ENCODE data around the gene METTL2B.
"Not testable (repeated sequence)": the region's sequence is repeated elsewhere in the genome, so short reads cannot be mapped to it uniquely, and the experiment has no call there.

Gene METTL2B

DNA sequence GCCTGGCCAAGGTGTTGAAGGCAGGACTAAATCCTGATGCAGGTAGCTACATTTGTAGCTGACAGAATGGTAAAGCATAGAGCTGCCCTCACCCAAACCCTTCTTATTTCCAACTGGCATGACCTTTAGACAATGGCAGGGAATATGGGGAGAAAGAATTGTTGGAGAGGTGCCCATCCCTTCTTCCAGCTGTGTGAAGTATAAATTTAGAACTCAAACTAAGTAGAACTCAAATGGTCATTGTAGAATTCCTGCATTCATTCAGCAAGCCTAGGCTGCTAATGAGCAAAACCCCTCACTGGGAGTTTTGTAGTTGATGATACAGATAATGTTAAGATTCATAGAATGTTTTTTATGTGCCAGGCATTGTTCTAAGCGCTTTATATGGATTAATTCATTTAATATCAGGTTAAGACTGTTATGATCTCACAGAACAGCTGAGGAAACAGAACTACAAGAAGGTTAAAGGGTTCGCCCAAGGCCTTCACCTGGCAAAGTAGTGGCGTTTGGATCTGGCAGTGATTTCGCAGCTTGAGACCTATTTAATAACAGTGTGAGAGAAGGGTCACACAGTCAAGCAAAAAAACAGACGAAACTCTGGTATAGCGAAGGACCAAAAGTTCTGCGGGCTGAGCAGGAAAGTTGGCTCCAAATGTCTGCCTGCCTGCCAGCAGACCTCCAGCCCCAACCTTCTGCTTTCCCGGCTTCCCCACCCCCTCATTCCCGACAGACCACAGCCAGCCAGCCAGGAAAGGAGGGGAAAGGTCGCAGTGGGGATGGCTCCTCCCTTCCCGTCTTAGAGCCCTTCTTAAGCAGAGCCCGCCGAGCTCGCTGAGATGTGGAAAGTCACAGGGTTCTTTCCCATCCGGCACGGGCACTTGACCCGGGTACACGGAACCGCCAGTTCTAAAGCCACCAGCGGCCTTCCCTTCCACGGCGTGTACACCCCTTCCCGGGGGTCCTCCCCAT is 22.4 kb upstream of the METTL2B start:
- DNase-seq = peak; percentile 94
- H3K4me1 ChIP-seq = peaks cover 16% of the 10 kb centered on the region

DNA sequence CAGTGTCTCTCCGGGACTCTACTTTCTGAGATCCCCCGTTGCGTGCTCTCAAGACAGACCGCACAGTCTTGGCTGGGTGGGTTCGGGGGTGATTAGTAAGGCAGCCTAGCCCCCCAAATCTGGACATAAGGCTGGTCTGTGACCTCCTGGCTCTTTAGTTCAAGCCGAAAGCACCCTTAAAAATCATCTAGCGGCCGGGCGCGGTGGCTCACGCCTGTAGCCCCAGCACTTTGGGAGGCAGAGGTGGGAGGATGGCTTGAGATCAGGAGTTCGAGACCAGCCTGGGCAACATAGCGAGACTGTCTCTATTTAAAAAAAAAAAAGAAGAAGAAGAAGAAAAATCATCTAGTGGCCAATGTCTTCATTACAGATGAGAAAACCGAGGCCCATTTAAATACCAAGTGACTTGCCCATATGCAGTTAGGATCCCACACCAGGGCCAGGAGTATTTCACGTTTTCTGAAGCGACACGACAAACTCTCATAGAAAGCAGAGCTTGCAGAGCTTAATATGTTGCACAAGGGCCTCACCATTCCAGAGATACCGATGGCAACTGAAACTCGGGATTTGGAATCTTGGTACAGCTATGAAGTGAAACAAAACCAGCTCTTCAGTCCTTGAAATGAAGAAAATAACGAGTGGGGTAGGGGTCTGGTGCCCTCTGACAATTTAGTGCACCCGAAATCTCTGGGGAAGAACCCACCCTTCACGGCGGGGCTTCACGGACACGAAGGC is 21.6 kb upstream of the METTL2B start:
- DNase-seq = no peak
- Histone ChIP-seq H3K27me3 (no peaks in the 10 kb centered on the region), H3K36me3 (peaks cover 7% of the 10 kb centered on the region), H3K4me1 (peaks cover 16% of the 10 kb centered on the region), H3K4me3 (ENCODE audit: low read depth, low read length) (peak overlapping the region; percentile 91), H3K9me3 (no peaks in the 10 kb centered on the region)
- TF ChIP-seq, protein P1, sequence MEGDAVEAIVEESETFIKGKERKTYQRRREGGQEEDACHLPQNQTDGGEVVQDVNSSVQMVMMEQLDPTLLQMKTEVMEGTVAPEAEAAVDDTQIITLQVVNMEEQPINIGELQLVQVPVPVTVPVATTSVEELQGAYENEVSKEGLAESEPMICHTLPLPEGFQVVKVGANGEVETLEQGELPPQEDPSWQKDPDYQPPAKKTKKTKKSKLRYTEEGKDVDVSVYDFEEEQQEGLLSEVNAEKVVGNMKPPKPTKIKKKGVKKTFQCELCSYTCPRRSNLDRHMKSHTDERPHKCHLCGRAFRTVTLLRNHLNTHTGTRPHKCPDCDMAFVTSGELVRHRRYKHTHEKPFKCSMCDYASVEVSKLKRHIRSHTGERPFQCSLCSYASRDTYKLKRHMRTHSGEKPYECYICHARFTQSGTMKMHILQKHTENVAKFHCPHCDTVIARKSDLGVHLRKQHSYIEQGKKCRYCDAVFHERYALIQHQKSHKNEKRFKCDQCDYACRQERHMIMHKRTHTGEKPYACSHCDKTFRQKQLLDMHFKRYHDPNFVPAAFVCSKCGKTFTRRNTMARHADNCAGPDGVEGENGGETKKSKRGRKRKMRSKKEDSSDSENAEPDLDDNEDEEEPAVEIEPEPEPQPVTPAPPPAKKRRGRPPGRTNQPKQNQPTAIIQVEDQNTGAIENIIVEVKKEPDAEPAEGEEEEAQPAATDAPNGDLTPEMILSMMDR (IDR thresholded peaks at IDR 0.05; ENCODE audit: low read depth, low read length) = no peak; the same call in 1 of the 2 replicates

More for the DNA sequence above, 22.4 kb upstream of the METTL2B start:
- Histone ChIP-seq H3K9me3 (no peaks in the 10 kb centered on the region), H3K36me3 (peaks cover 7% of the 10 kb centered on the region), H3K27me3 (no peaks in the 10 kb centered on the region), H3K4me3 (ENCODE audit: low read depth, low read length) (peak overlapping the region; percentile 34)
- TF ChIP-seq, protein P1 (IDR thresholded peaks at IDR 0.05; ENCODE audit: low read depth, low read length) = no peak

DNA sequence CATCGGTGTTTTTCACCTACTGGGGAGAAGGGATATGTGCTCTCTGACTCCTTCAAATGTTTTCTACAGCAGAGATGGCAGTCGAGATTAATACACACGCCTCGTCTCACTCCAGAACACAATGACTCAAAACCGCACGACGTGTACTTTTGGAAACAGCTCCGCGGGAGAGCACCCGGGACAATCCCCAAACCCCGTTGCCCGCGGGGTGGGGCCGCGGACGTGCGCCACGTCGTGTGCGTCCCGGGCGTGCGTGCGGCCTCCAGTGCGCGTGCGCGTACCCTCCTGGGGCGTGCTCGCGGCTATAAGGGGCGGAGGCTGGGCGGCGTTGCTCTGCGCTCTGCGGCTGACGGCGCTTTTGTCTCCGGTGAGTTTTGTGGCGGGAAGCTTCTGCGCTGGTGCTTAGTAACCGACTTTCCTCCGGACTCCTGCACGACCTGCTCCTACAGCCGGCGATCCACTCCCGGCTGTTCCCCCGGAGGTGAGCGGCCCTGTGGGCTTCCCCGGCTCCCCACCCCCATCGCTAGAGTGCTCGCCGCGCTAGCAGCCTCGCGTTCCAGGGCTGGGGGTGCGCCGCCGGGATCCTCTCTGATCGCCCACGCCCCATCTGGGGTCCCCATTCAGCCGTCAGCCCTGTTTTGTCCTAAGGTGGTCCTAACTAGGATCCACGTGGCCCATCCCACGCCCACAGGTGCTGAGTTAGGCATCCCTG is 20.8 kb upstream of the METTL2B start, which contains the start of gene HILPDA:
Gene HILPDA, plus strand, starts transcription at position 336 of the 712 bp plus-strand sequence. CDS start 1,391 bp downstream, outside the sequence.
- TF ChIP-seq, protein P1 (IDR thresholded peaks at IDR 0.05; ENCODE audit: low read depth, low read length) = no peak

DNA sequence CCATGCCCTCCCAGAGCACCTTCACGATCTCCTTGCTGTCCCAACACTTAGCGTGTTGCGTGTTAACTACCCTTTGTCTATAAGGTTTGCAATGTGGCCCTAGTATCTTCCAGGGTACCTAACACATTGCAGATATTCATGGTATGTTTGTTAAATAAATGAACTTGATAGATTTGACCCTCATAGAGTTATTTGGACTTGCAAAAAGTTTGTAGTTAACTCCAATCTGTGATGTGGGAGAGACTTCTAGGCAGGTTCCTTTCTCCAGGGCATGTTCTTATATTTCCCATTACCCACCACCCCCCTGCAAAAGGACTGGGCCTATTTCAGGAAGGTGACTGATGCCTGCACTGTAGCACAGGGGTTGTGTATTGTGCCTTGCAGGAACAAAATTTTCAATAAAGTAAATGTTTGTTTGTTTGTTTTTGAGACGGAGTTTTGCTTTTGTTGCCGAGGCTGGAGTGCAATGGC is 20.3 kb upstream of the METTL2B start:
- H3K27me3 ChIP-seq = no peaks in the 10 kb centered on the region
- peaks cover 7% of the 10 kb centered on the region for H3K36me3 ChIP-seq
- H3K9me3 ChIP-seq = no peaks in the 10 kb centered on the region
- peaks cover 16% of the 10 kb centered on the region for H3K4me1 ChIP-seq
- TF ChIP-seq, protein P1 (IDR thresholded peaks at IDR 0.05; ENCODE audit: low read depth, low read length) = no peak
- no peak for DNase-seq
- peak overlapping the region; percentile 91 for H3K4me3 ChIP-seq (ENCODE audit: low read depth, low read length)

More for the DNA sequence above, 20.8 kb upstream of the METTL2B start, which contains the start of gene HILPDA:
- Histone ChIP-seq H3K4me1 (peaks cover 16% of the 10 kb centered on the region), H3K4me3 (ENCODE audit: low read depth, low read length) (peak within 1 kb of the TSS; percentile 91), H3K27me3 (no peaks in the 10 kb centered on the region), H3K36me3 (peaks cover 7% of the 10 kb centered on the region), H3K9me3 (no peaks in the 10 kb centered on the region)
- peak; percentile 94 for DNase-seq

DNA sequence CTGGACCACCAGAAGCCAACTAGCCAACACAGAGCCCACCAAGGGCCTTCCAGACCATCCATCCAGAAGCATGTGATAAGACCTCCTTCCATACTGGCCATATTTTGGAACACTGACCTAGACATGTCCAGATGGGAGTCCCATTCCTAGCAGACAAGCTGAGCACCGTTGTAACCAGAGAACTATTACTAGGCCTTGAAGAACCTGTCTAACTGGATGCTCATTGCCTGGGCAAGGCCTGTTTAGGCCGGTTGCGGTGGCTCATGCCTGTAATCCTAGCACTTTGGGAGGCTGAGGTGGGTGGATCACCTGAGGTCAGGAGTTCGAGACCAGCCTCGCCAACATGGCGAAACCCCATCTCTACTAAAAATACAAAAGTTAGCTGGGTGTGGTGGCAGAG is 19.2 kb upstream of the METTL2B start:
- DNase-seq, H3K9me3 ChIP-seq, H3K27me3 ChIP-seq, H3K36me3 ChIP-seq: not testable (repeated sequence)
- peaks cover 16% of the 10 kb centered on the region for H3K4me1 ChIP-seq
- H3K4me3 ChIP-seq (ENCODE audit: low read depth, low read length) = peak overlapping the region; percentile 91

DNA sequence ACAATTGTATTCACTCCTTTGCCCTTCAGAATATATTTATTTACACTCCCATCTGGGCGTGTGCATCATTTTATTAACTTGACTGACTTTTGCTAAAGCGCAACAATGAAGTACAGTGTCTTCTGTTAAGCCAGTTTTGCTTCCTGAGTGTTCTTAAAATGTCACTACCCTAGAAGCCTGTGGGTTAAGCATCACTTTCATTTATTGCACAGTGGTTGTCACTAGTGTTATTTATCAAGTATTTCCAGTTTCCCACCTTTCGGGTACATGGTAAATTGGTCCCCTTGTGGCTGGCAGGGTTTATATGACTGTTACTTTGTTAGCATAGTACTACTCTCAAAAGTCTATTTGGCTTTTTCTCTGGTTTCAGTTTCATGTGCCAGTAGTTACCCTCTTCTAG is 17.6 kb upstream of the METTL2B start:
- H3K4me1 ChIP-seq = peaks cover 10% of the 10 kb centered on the region
- no peak for DNase-seq

More for the DNA sequence above, 17.6 kb upstream of the METTL2B start:
- Histone ChIP-seq H3K4me3 (ENCODE audit: low read depth, low read length) (peak overlapping the region; percentile 91; the same call in 1 of the 2 replicates), H3K9me3 (no peaks in the 10 kb centered on the region), H3K36me3 (peaks cover 7% of the 10 kb centered on the region), H3K27me3 (no peaks in the 10 kb centered on the region)
- TF ChIP-seq, protein P1 (IDR thresholded peaks at IDR 0.05; ENCODE audit: low read depth, low read length) = no peak

Measured in BE2C (cell line).